HepG2 (cell line): ENCODE results near the gene DNAJC8. TPM values are rescaled to one million over a fixed set of nuclear protein-coding genes. Genes with fewer than 3 reads are reported as not detected.

Source experiments
- ATAC-seq: fragments of 200-7000 bp; cut with Tn5 transposase; 3 replicates; pipeline ENCODE4 v1.9.1; 2020; ENCODE audit warnings: mild to moderate bottlenecking, moderate library complexity
- BruUV-seq: library from RNA; stranded (reverse); fragments of 400-500 nt; replicated peaks from 2 replicates; lab custom pipeline; 2021; lab: Mats Ljungman, UMichigan
- CTCF ChIA-PET: fragments of 300-600 bp; formaldehyde crosslinking; extraction: SDS; loops from one replicate; lab custom pipeline; 2021; ENCODE audit warnings: low total read pairs, inconsistent platforms, low intra/inter-chr PET ratio; lab: Yijun Ruan, JAX
- POLR2A ChIA-PET: fragments of 350-600 bp; sonication (Branson Sonifier 250); formaldehyde crosslinking; loops from one replicate; lab custom pipeline; 2020; ENCODE audit warnings: antibody characterized with exemption, inconsistent platforms; lab: Yijun Ruan, JAX
- DNase-seq: peaks from one replicate; pipeline ENCODE4 v3.0.0-alpha.2; 2015; ENCODE audit warnings: low spot score
- FAIRE-seq: peaks from 3 replicates; lab custom pipeline; 2011; peaks lifted over from hg19 to GRCh38; lab: Jason Lieb, UNC
- H2AFZ ChIP-seq: one replicate; pipeline ENCODE4 v1.6.1; 2011; ENCODE audit warnings: low read length, inconsistent platforms
- H3K27ac ChIP-seq: fragments of 300-600 bp; 3 replicates; pipeline ENCODE4 v1.8.0; 2011; ENCODE audit warnings: mixed run types, mild to moderate bottlenecking, mixed read lengths, low read length, inconsistent platforms; ENCODE audit not compliant: insufficient read depth; ENCODE audit errors: extremely low read length
- H3K27me3 ChIP-seq, 2 experiments: fragments of 200-600 bp in 1 of 2; 2 replicates in 1 of 2; 3 replicates in 1 of 2; pipeline versions ENCODE4 v1.6.0 to v1.8.0; 2011; ENCODE audit warnings: low read length in 2 of 2, mild to moderate bottlenecking in 2 of 2, moderate library complexity in 2 of 2, inconsistent platforms in 1 of 2; ENCODE audit not compliant: insufficient read depth in 2 of 2, control insufficient read depth in 1 of 2
- H3K36me3 ChIP-seq, 2 experiments: fragments of 200-600 bp in 1 of 2; replicated peaks in 1 of 2; 2 replicates in 1 of 2; 3 replicates in 1 of 2; pipeline versions ENCODE4 v1.5.1 to v1.8.0; 2011; ENCODE audit warnings: low read length in 2 of 2, inconsistent platforms in 1 of 2; ENCODE audit not compliant: insufficient read depth in 2 of 2, control insufficient read depth in 1 of 2
- H3K4me1 ChIP-seq: 2 replicates; pipeline ENCODE4 v1.5.1; 2012; ENCODE audit warnings: low read length, inconsistent platforms; ENCODE audit not compliant: insufficient read depth
- H3K4me2 ChIP-seq: 2 replicates; pipeline ENCODE4 v1.6.0; 2011; ENCODE audit warnings: low read depth, low read length, inconsistent platforms
- H3K4me3 ChIP-seq, 3 experiments: fragments of 200-600 bp in 1 of 3; sonication (generic), shearing (Covaris generic) in 1 of 3; replicated peaks in 1 of 3; 2 replicates each; pipeline ENCODE4 v1.5.1; 2011 to 2016; ENCODE audit warnings: low read length in 3 of 3, inconsistent platforms in 2 of 3, low read depth in 2 of 3, mild to moderate bottlenecking in 2 of 3, control low read depth in 1 of 3, mixed read lengths in 1 of 3; ENCODE audit not compliant: insufficient read depth in 1 of 3
- H3K79me2 ChIP-seq: one replicate; pipeline ENCODE4 v1.6.1; 2011; ENCODE audit warnings: low read length, inconsistent platforms; ENCODE audit not compliant: insufficient read depth
- H3K9ac ChIP-seq: 2 replicates; pipeline ENCODE4 v1.6.0; 2011; ENCODE audit warnings: mild to moderate bottlenecking, low read depth, low read length, inconsistent platforms; ENCODE audit not compliant: insufficient read depth
- H3K9me3 ChIP-seq: 2 replicates; pipeline ENCODE4 v1.5.1; 2012; ENCODE audit warnings: mild to moderate bottlenecking, low read length
- H4K20me1 ChIP-seq: 2 replicates; pipeline ENCODE4 v1.6.0; 2011; ENCODE audit warnings: inconsistent platforms, mild to moderate bottlenecking, low read length, moderate library complexity; ENCODE audit not compliant: insufficient read depth
- ARID2 ChIP-seq: sonication (generic); formaldehyde crosslinking; IDR thresholded peaks from 2 replicates; pipeline ENCODE4 v1.8.1; 2022; ENCODE audit warnings: mild to moderate bottlenecking, missing genetic modification reagents, borderline replicate concordance
- CBX5 ChIP-seq: sonication (generic); formaldehyde crosslinking; IDR thresholded peaks from 2 replicates; pipeline ENCODE4 v1.4.0; 2020; ENCODE audit warnings: missing genetic modification reagents, borderline replicate concordance
- ETV5 ChIP-seq: IDR thresholded peaks from 2 replicates; pipeline ENCODE4 v1.6.1; 2018; ENCODE audit warnings: missing biosample characterization, missing genetic modification reagents, inconsistent platforms, borderline replicate concordance
- HNRNPUL1 ChIP-seq: fragments of 200-400 bp; formaldehyde crosslinking; IDR thresholded peaks from 2 replicates; pipeline ENCODE4 v1.6.1; 2017; ENCODE audit warnings: low read depth, mild to moderate bottlenecking, low read length, moderate library complexity
- JDP2 ChIP-seq: sonication (generic); formaldehyde crosslinking; IDR thresholded peaks from 2 replicates; pipeline ENCODE4 v1.8.1; 2022; ENCODE audit warnings: missing genetic modification reagents, borderline replicate concordance
- MAFF ChIP-seq: IDR thresholded peaks from 2 replicates; pipeline ENCODE4 v1.6.1; 2011; ENCODE audit warnings: low read depth, low read length, improper control_type of control experiment
- MAFK ChIP-seq, 2 experiments: IDR thresholded peaks in 1 of 2; conservative IDR thresholded peaks in 1 of 2; 2 replicates each; pipeline ENCODE4 v1.6.1; 2011; ENCODE audit warnings: improper control_type of control experiment in 2 of 2, low read length in 2 of 2
- PITX1 ChIP-seq: sonication (generic); formaldehyde crosslinking; IDR thresholded peaks from 2 replicates; pipeline ENCODE4 v1.5.1; 2020; ENCODE audit warnings: mild to moderate bottlenecking, missing genetic modification reagents
- POLR2A ChIP-seq, 2 experiments: IDR thresholded peaks; 2 replicates each; pipeline ENCODE4 v1.6.1; 2011; ENCODE audit warnings: low read depth in 2 of 2, low read length in 2 of 2, mild to moderate bottlenecking in 1 of 2, moderate library complexity in 1 of 2; ENCODE audit not compliant: insufficient read depth in 1 of 2
- RBM22 ChIP-seq: fragments of 200-400 bp; formaldehyde crosslinking; optimal IDR thresholded peaks from 2 replicates; pipeline ENCODE3; 2017; ENCODE audit warnings: mild to moderate bottlenecking, low read length, moderate library complexity
- RFXAP ChIP-seq: sonication (generic); formaldehyde crosslinking; IDR thresholded peaks from 2 replicates; pipeline ENCODE4 v1.4.0; 2020; ENCODE audit warnings: missing genetic modification reagents, borderline replicate concordance
- RXRA ChIP-seq: sonication (generic); formaldehyde crosslinking; IDR thresholded peaks from 2 replicates; pipeline ENCODE4 v1.5.1; 2020; ENCODE audit warnings: missing genetic modification reagents
- RXRB ChIP-seq: IDR thresholded peaks from 2 replicates; pipeline ENCODE4 v1.6.1; 2016; ENCODE audit warnings: borderline replicate concordance, missing genetic modification reagents, missing compliant biosample characterization
- SALL1 ChIP-seq: sonication (generic); formaldehyde crosslinking; IDR thresholded peaks from 2 replicates; pipeline ENCODE4 v1.8.0; 2022; ENCODE audit warnings: mild to moderate bottlenecking, missing genetic modification reagents
- TARDBP ChIP-seq: sonication (generic); formaldehyde crosslinking; IDR thresholded peaks from 2 replicates; pipeline ENCODE4 v1.8.0; 2022; ENCODE audit warnings: mild to moderate bottlenecking, missing genetic modification reagents
- TP53 ChIP-seq: sonication (generic); formaldehyde crosslinking; conservative IDR thresholded peaks from 2 replicates; pipeline ENCODE4 v1.4.0; 2020; ENCODE audit warnings: missing genetic modification reagents
- ZFAT ChIP-seq: sonication (generic); formaldehyde crosslinking; conservative IDR thresholded peaks from 2 replicates; pipeline ENCODE4 v1.8.1; 2023; ENCODE audit warnings: missing genetic modification reagents, inconsistent platforms
- ZNF282 ChIP-seq: fragments of 450-650 bp; IDR thresholded peaks from 2 replicates; pipeline ENCODE4 v1.6.1; 2018; ENCODE audit not compliant: partially characterized antibody
- ZNF503 ChIP-seq: sonication (generic); formaldehyde crosslinking; IDR thresholded peaks from 2 replicates; pipeline ENCODE4 v1.4.0; 2020; ENCODE audit warnings: missing genetic modification reagents
- ZNF878 ChIP-seq: sonication (generic); formaldehyde crosslinking; IDR thresholded peaks from 2 replicates; pipeline ENCODE4 v1.8.1; 2023; ENCODE audit warnings: mild to moderate bottlenecking, missing genetic modification reagents, moderate library complexity
- ZSCAN30 ChIP-seq: sonication (generic); formaldehyde crosslinking; IDR thresholded peaks from 2 replicates; pipeline ENCODE4 v1.5.0; 2020; ENCODE audit warnings: mild to moderate bottlenecking, missing genetic modification reagents
- WGBS: methylation state at CpG from one replicate; pipeline ENCODE4 v1.1.6; 2017; ENCODE audit warnings: low lambda C conversion rate; 5-methylcytosine and 5-hydroxymethylcytosine counted together
- in situ Hi-C: cut with HindIII; loops from 2 replicates; pipeline ENCODE4 v1.10.0; 2017; ENCODE audit warnings: low pct_unique_long_range_greater_than_20kb; ENCODE audit not compliant: extremely low pct_ligation_motif_present
- intact Hi-C: fragments of 100-400 bp; cut with micrococcal nuclease; formaldehyde crosslinking; loops from one replicate; pipeline ENCODE4 v1.10.0; 2022; ENCODE audit not compliant: unreplicated experiment
- polyA plus RNA-seq, 8 experiments: library from polyadenylated mRNA; depleted of rRNA in 3 of 8; stranded (reverse) in 7 of 8; unstranded in 1 of 8; fragments of >200 nt; fragmentation: Illumina TruSeq in 4 of 8; extraction: Trizol in 4 of 8; gene quantifications; 2 replicates each; pipeline versions ENCODE4 v1.2.1 to v1.2.3, GENCODE V29; 2011 to 2016; ENCODE audit warnings: low read depth in 4 of 8, missing spikeins in 1 of 8, mixed read lengths in 1 of 8; ENCODE audit not compliant: insufficient read depth in 1 of 8
- total RNA-seq, 5 experiments: library from RNA; depleted of rRNA; stranded (reverse); fragments of >200 nt; fragmentation: Illumina TruSeq; extraction: Trizol; gene quantifications; 2 replicates each; pipeline ENCODE4 v1.2.3, GENCODE V29; 2016; ENCODE audit warnings: low read depth in 1 of 5
- TF ChIP-seq, protein P1 (sequence below): sonication (generic); formaldehyde crosslinking; IDR thresholded peaks from 2 replicates; pipeline ENCODE4 v1.4.0; 2020; ENCODE audit warnings: missing genetic modification reagents
- TF ChIP-seq, protein P2 (sequence below): sonication (generic); formaldehyde crosslinking; IDR thresholded peaks from 2 replicates; pipeline ENCODE4 v1.4.0; 2020; ENCODE audit warnings: mild to moderate bottlenecking, missing genetic modification reagents

DNAJC8 gene
- total and polyA plus RNA-seq, 2 of the 13 experiments (the other 11 are each of a cell fraction or from before 2014, with no cell fraction given) = 54.5 to 126 TPM

DNA sequence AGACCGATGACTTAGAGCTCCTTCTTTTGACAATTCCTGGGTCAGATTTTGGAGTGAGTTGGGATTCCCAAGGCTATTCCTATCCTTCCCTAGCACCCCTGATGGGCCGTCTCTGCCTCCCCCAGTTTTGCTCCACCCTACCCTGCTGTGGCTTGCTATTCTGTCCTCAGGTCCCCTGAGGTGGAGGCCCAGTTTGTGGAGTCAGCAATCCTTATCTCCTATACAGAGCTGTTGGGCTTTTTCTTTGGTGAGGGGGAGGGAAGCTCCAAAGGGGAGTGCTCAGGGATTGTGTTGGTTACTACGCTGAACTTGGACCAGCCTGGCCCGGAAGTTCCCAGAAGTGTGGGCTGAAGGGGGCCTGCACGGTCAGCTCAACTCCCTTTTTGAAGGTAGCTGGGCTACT, 34.1 kb upstream of the DNAJC8 start:
- peaks cover 82% of the 10 kb centered on the region for H3K4me1 ChIP-seq
- POLR2A ChIA-PET = interaction anchor here (0.7 to 1.7 kb wide), 4 partner anchors 9 to 62 kb away, joined by 3 to 10 read pairs (median 4); partner anchors contain the start of gene MED18
- peak; percentile 54; the same call in 2 of the 3 replicates for ATAC-seq
- peak overlapping the region; percentile 7 for H3K27ac ChIP-seq
- H2AFZ ChIP-seq = no peak overlapping the region
- in situ Hi-C loops (no loop called here), intact Hi-C loops (loop anchor here (10.0 kb wide), 1 partner anchor 58 kb away; the partner anchor contains the start of gene MED18)
- BruUV-seq = no TSS peak
- no peak overlapping the region for H3K9ac ChIP-seq
- DNase-seq = no peak
- H3K4me2 ChIP-seq = peak overlapping the region; percentile 18; the same call in 1 of the 2 replicates
- WGBS = 60% methylated on average over 4 of the region's 5 CpGs
- no peak overlapping the region for H3K4me3 ChIP-seq
- no peaks in the 10 kb centered on the region for H3K27me3 ChIP-seq
- FAIRE-seq = peak; percentile 30
- peaks cover 57% of the 10 kb centered on the region for H4K20me1 ChIP-seq
- H3K9me3 ChIP-seq = no peaks in the 10 kb centered on the region
- H3K79me2 ChIP-seq = peaks cover 73% of the 10 kb centered on the region
- CTCF ChIA-PET = no interaction called here
- H3K36me3 ChIP-seq = peaks cover 2 to 20% of the 10 kb centered on the region in 2 experiments; a peak in 4 of 5 replicates
- peak; percentile 38; the same call in 1 of the 2 replicates for TF ChIP-seq ETV5 (CRISPR knock-in tag)
- TF ChIP-seq TP53 = no peak
- TF ChIP-seq MAFF = peak; percentile 71
- TF ChIP-seq ZSCAN30 = no peak
- no peak for TF ChIP-seq ZNF282
- no peak for TF ChIP-seq CBX5
- no peak for TF ChIP-seq JDP2 (CRISPR knock-in tag)
- no peak for TF ChIP-seq POLR2A (IDR thresholded peaks at IDR 0.05; ENCODE audit: insufficient read depth in 1 of 2, low read depth in 2 of 2, low read length in 2 of 2)
- no peak for TF ChIP-seq RXRB (CRISPR knock-in tag)
- TF ChIP-seq HNRNPUL1 = no peak
- TF ChIP-seq MAFK (conservative IDR thresholded peaks at IDR 0.05 in 1 of 2, IDR thresholded peaks at IDR 0.05 in 1 of 2; ENCODE audit: low read length in 2 of 2) = peak; percentile 68 to 78
- no peak for TF ChIP-seq ZNF503 (CRISPR knock-in tag)
- no peak for TF ChIP-seq ARID2
- TF ChIP-seq ZFAT (CRISPR knock-in tag) = no peak
- 0 out of 2 replicates have a peak, but pooled peaks have one; percentile 15 for TF ChIP-seq TARDBP (CRISPR knock-in tag)
- TF ChIP-seq RXRA (CRISPR knock-in tag) = no peak
- TF ChIP-seq SALL1 = 0 out of 2 replicates have a peak, but pooled peaks have one; percentile 24
- no peak for TF ChIP-seq RFXAP (CRISPR knock-in tag)
- no peak for TF ChIP-seq ZNF878 (CRISPR knock-in tag)
- TF ChIP-seq PITX1 (CRISPR knock-in tag) = 0 out of 2 replicates have a peak, but pooled peaks have one; percentile 16
- TF ChIP-seq, protein P1, sequence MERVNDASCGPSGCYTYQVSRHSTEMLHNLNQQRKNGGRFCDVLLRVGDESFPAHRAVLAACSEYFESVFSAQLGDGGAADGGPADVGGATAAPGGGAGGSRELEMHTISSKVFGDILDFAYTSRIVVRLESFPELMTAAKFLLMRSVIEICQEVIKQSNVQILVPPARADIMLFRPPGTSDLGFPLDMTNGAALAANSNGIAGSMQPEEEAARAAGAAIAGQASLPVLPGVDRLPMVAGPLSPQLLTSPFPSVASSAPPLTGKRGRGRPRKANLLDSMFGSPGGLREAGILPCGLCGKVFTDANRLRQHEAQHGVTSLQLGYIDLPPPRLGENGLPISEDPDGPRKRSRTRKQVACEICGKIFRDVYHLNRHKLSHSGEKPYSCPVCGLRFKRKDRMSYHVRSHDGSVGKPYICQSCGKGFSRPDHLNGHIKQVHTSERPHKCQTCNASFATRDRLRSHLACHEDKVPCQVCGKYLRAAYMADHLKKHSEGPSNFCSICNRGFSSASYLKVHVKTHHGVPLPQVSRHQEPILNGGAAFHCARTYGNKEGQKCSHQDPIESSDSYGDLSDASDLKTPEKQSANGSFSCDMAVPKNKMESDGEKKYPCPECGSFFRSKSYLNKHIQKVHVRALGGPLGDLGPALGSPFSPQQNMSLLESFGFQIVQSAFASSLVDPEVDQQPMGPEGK (CRISPR knock-in tag) = peak; percentile 39; the same call in 1 of the 2 replicates
- peak; percentile 1 for TF ChIP-seq RBM22
- TF ChIP-seq, protein P2, sequence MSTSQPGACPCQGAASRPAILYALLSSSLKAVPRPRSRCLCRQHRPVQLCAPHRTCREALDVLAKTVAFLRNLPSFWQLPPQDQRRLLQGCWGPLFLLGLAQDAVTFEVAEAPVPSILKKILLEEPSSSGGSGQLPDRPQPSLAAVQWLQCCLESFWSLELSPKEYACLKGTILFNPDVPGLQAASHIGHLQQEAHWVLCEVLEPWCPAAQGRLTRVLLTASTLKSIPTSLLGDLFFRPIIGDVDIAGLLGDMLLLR (CRISPR knock-in tag) = no peak
